HG02610 (cell line): Measurements from ENCODE around the gene GNAS-AS1.

Experiments
- ATAC-seq: cut with Tn5 transposase; IDR thresholded peaks from one replicate; pipeline ENCODE4 v1.9.1; 2021; ENCODE audit warnings: mild to moderate bottlenecking, moderate library complexity; ENCODE audit not compliant: unreplicated experiment

Gene GNAS-AS1

DNA sequence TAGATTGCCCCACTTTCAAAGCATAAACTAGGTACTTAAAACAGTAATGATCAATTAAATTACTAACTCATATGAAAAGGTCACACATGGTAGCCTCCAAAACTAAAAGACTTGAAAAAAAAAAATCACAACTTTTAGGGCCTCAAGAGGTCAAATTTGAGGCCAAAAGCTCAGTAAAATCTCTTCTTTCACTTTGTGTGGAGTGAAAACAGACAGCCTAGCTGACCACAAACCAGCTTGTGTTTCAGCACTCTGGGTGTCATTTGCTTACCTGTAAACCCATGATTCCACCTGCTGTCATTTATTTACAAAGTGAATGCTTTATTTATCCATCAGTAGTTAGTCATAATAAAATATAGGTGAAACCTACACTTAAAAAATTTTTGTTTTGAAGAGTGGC, 35.8 kb upstream of the GNAS-AS1 start:
- no peak for ATAC-seq

DNA sequence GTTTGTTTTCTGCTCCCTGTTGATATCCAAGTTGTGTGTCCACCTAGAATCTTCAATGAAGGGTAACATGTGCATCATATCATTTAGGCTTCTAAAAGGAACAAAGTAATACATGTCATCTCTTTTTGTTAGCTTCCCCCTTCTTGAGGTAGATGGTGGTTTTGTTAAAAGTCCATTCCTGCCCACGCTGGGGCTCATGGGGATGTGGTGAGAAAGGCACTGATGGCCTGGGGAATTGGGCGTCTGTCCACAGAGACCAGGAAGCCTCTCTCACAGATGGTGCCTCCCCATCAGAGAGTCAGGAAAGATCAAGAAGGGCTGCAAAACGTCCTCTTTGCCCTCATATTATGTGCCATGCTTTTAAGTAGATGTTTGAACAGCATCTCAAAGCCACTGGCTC, 34.3 kb upstream of the GNAS-AS1 start:
- no peak for ATAC-seq

GRCh38 chr20:58883241-58883691, 32.6 kb upstream of the GNAS-AS1 start:
- ATAC-seq = no peak

DNA sequence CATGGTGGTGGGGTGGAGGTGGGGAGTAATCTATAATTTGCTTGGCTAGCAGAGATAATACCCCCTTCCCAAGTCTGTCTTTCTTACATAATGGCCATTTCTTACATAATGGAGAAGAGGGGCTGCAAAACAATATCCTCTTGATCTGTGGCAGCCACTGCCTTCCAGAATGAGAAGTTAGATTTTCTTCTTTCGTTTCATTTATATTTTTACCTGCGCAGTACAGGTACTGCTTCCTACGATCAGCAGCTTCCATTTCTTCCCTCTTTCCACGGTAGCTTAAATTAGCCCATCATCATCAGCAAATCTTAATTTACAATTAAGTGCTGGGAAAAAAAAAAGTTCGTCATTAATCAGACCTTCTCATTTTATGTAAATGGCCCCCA, 32.0 kb upstream of the GNAS-AS1 start:
- no peak for ATAC-seq

DNA sequence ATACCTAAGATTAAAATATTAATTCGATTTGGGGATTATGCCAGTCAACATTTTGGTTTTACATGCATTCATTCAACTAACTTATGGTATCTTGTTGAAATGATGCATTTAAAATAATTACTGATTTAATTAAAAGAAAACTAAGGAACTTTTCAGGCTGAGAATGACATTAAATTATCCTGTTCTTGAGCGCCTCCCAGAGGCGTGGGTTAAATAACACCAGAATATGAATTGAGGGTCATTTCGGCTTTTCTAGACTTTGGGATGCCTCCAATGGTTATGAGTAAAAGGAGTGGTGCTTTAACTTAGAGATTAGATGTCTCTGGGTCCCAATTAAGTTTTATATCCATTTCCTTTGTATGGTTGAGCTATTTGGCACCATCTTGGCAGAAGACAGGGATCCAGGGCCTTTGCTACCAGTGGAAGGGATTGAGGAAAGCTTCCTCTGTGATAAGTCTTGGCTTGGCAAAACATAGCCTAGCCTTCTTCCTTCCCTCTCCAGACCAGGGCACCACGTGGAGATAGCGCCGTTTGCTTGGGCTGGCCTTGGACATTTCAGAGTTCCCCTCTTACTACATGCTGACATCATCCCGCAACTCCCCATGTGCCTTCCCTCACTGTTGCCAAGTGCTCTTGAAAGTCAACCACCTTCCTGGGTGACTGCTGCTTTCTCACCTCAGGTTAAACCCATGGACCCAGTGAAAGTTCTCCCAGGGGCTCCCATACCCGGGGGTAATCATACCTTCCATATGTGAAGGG, 30.5 kb upstream of the GNAS-AS1 start:
- no peak for ATAC-seq

- ATAC-seq = no peak
These were observed 29.7 kb upstream of the GNAS-AS1 start for GRCh38 chr20:58880441-58880840.

DNA sequence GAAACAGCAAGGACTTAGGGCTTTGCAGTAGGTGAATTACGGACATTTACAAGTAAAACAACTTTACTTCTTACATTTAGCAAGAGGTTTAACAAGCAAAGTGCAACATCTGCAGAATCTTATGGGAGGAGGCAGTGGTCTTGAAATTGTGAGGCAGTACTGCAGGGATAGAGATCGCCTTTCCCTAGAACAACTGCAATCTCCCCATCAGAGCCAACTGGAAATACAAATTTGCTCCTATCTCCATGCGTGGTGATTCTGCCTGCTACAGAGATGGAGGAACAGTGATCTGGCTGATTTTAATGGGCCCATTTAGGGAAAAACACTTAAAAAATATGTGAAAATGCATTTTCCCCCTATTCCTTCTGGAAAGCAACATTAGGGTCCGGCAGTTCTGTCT, 27.7 kb upstream of the GNAS-AS1 start:
- ATAC-seq = no peak

GRCh38 chr20:58877976-58878360, 27.3 kb upstream of the GNAS-AS1 start:
- ATAC-seq = no peak

GRCh38 chr20:58877050-58877975, 26.6 kb upstream of the GNAS-AS1 start:
- ATAC-seq = no peak

DNA sequence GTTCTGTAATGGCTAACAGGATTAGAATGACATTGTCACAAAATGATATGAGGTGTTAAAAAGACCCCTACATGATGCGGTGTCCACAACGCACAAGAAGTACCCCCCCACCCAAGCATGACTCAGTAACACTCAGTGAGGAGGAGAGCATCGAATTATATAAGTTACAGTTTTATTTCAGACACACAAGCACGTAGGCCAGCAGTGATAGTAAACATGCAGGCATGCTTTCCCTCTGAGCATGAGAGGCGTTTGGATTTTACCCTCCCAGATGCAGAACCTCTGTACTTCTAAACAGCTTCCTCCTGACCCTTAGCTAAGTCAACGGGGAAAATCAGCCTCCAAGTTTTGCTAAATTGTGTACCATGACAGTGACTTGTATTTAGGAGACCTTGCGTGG, 25.7 kb upstream of the GNAS-AS1 start:
- no peak for ATAC-seq

DNA sequence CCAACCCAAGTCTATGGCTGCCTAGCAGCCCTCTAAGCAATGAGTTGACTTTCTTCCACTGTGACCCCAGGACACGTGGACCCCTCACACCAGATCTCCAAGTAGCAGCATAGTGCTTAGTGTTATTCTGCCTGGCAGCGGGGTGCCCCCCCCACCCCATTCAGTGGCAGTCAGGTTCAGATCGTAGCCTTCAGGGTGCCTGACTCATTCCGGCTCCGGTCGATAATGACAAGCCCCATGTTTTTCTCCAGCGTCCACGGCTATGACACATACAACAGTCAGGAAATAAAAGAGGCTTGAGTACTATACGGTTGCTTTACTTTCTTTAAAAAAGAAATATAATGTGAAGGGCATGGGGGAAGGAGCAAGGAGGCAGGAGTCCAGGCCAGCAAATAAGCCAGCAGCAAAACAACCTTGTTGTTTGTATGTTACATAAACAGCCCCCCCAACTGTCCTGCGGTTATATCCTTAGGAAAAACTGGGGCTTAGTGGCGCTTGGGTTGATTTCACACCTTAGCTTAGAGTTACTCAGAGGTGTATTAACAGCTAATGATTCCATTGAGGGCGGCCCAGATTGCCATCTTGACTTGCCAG, 24.9 kb upstream of the GNAS-AS1 start:
- ATAC-seq = no peak

DNA sequence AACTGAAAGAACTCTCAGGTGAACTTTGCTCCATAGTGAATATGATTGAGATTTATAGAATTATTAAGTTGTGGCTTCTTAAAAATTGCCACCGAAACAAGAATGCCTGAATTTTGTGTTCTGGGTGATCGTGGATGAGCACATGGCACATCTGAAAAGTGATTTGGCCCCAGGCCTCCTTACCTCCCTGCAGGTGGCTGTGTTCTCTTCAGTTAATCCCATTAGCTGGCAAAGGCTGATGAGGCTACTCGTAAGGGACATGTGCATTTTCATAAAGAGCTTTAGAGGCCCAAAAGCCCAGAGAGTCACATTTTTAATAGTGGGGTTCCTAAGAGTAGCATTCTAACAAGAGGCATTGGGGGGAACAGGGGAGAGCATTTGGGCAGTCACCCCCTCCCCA, 24.4 kb upstream of the GNAS-AS1 start:
- no peak for ATAC-seq

GRCh38 chr20:58874469-58874868, 23.8 kb upstream of the GNAS-AS1 start:
- ATAC-seq = no peak

DNA sequence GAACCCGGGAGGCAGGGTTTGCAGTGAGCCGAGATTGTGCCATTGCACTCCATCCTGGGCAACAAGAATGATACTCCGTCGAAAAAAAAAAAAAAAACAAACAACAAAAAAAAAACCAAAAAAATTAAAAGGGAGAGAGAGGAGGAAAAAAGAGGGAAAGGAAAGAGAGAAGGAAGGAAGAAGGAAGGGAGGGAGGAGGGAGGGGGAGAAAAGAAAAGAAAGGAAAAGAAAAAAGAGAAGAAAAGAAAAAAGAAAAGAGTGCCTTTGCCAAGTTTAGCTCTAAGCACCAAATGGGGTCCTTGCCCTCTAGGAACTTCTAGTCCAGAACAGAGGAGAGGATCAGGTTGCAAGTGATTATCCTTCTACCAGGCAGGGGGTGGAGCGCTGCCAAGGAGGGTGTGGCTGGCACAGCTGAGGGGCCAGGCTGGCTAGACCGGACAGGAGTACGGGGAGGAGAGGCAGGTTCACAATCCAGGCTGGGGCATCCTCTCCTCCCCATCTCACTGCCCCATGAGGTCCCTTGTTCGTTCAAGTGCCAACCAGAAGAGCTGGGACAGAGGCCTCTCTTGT, 20.9 kb upstream of the GNAS-AS1 start:
- ATAC-seq = no peak

DNA sequence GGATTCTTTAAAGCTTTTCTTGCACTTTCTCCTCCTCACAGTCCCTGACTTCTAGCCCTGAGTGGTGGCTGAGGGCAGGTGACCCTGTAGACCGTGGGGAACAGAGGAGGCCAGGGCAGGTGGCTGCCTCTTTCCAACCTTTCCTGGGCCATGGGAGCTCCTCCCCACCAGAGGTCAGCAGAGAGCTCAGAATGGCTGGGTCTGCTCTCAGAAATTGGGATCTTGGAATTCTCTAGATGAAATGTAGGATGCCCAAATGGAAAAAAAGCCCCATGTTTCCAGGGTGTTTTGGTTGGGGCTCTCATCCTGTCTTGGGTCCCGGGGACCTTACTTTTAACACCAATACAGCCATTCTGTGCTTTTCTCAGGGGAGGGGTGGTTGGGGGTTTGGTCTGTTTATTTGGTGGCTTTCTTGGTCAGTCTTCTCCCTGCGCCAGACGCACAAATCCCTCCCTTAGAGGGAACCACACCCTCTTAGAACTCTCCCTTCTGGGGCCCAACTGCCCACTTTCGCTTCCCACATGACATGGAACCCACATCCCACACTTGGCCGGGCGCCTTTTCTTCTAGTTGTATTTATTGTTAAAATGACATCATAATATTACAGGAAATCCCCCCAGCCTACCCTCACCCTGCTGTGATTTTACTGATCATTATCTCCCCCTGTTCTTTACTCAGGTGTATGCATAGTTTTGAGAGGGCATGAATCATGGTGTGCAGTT, 19.8 kb upstream of the GNAS-AS1 start:
- no peak for ATAC-seq

- no peak for ATAC-seq
These were observed 19.0 kb upstream of the GNAS-AS1 start for GRCh38 chr20:58869662-58870227.

GRCh38 chr20:58868795-58869194, 18.1 kb upstream of the GNAS-AS1 start:
- ATAC-seq = no peak

GRCh38 chr20:58867211-58867610, 16.5 kb upstream of the GNAS-AS1 start:
- no peak for ATAC-seq

DNA sequence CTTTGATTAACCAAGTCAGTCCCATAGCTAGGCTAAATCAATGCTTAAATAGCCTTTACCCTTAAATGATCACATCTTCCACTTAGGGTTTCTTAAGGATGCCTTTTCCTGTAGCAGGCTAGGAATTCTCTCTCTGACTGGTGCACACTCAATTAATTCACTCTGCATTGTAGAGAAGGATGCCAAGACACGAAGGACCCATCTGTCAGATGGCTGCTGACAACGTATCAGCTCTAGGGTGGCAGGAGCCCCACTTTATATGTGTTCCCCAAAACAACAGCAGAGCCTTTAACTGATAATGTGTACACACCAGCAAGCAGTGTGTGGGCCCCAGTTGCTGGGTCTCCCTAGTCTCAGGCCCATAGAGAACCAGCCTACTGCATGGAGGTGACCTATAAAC, 15.1 kb upstream of the GNAS-AS1 start:
- ATAC-seq = no peak

DNA sequence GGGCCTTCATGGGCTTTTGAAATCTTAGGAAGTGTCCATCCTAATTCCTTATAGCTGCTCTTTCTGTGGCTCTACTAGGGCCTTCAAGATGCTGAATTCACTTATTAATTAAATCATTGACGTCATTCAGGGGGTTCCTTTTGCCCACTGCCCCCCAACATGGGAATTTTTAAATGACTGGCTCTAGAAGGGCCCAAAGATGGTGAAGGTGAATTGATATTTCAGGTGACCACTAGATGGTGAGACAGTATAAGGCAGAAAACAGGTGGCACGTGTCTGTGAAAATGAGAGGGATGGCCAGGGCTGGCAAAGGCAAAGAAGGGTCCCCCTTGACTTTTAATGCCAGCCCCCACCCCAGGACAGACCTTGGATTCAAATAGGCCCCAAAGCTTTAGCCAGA, 13.6 kb upstream of the GNAS-AS1 start:
- ATAC-seq = no peak
